Chondrocyte (in vitro differentiated cells): ENCODE measurements around the gene SLC26A8. TPM values are rescaled to one million over a fixed set of nuclear protein-coding genes. Genes with fewer than 3 reads are reported as not detected.

ENCODE experiments used
- DNase-seq: peaks from one replicate; pipeline ENCODE4 v3.0.0; 2021; ENCODE audit warnings: mixed read lengths, low spot score
- H3K27ac Mint-ChIP-seq: one replicate; pipeline ENCODE4 v1.8.0; 2021; ENCODE audit warnings: mild to moderate bottlenecking, moderate library complexity, mixed read lengths; ENCODE audit not compliant: unreplicated experiment
- H3K27me3 Mint-ChIP-seq: 2 replicates; pipeline ENCODE4 v1.8.0; 2021; ENCODE audit warnings: low read depth, mixed read lengths
- H3K36me3 Mint-ChIP-seq: 2 replicates; pipeline ENCODE4 v1.8.0; 2021; ENCODE audit warnings: low read depth, mixed read lengths
- H3K4me1 Mint-ChIP-seq: 2 replicates; pipeline ENCODE4 v1.8.0; 2021; ENCODE audit warnings: low read depth, mild to moderate bottlenecking, mixed read lengths
- H3K4me3 Mint-ChIP-seq: one replicate; pipeline ENCODE4 v1.8.0; 2021; ENCODE audit warnings: mild to moderate bottlenecking, moderate library complexity, mixed read lengths; ENCODE audit not compliant: unreplicated experiment
- H3K9me3 Mint-ChIP-seq: 2 replicates; pipeline ENCODE4 v1.8.0; 2021; ENCODE audit warnings: low read depth, mixed read lengths
- CTCF ChIP-seq: fragments of 200-600 bp; sonication (generic); IDR thresholded peaks from 2 replicates; pipeline ENCODE4 v1.5.0; 2021; ENCODE audit warnings: antibody characterized with exemption, mild to moderate bottlenecking, moderate library complexity
- total RNA-seq: library from RNA; stranded (reverse); gene quantifications from 3 replicates; pipeline ENCODE4 v1.2.1, GENCODE V29; 2021

The SLC26A8 gene
- total RNA-seq, 1 donor from 2014 or later: 0.15 TPM

GRCh38 chr6:36053878-36054277 is 29.4 kb upstream of the SLC26A8 start:
- no peak overlapping the region for H3K4me3 Mint-ChIP-seq
- H3K27me3 Mint-ChIP-seq: no peaks in the 10 kb centered on the region
- no peak for TF ChIP-seq CTCF
- no peak for DNase-seq
- no peaks in the 10 kb centered on the region for H3K9me3 Mint-ChIP-seq
- H3K36me3 Mint-ChIP-seq: no peaks in the 10 kb centered on the region
- H3K4me1 Mint-ChIP-seq: no peaks in the 10 kb centered on the region
- no peak overlapping the region for H3K27ac Mint-ChIP-seq

GRCh38 chr6:36052097-36052496 is 27.7 kb upstream of the SLC26A8 start:
- Mint-ChIP-seq H3K9me3 (no peaks in the 10 kb centered on the region), H3K4me1 (no peaks in the 10 kb centered on the region), H3K36me3 (no peaks in the 10 kb centered on the region), H3K27me3 (no peaks in the 10 kb centered on the region), H3K27ac (no peak overlapping the region), H3K4me3 (no peak overlapping the region)
- DNase-seq: no peak
- no peak for TF ChIP-seq CTCF

GRCh38 chr6:36050947-36051710 is 26.7 kb upstream of the SLC26A8 start:
- Mint-ChIP-seq H3K4me3 (no peak overlapping the region), H3K9me3 (no peaks in the 10 kb centered on the region), H3K27me3 (no peaks in the 10 kb centered on the region), H3K4me1 (no peaks in the 10 kb centered on the region), H3K27ac (no peak overlapping the region), H3K36me3 (no peaks in the 10 kb centered on the region)
- no peak for DNase-seq
- TF ChIP-seq CTCF: no peak

GRCh38 chr6:36050305-36050704 is 25.9 kb upstream of the SLC26A8 start:
- no peak for TF ChIP-seq CTCF
- DNase-seq: no peak
- Mint-ChIP-seq H3K9me3 (no peaks in the 10 kb centered on the region), H3K4me3 (no peak overlapping the region), H3K4me1 (no peaks in the 10 kb centered on the region), H3K36me3 (no peaks in the 10 kb centered on the region), H3K27me3 (no peaks in the 10 kb centered on the region), H3K27ac (no peak overlapping the region)

- Mint-ChIP-seq H3K27me3 (no peaks in the 10 kb centered on the region), H3K9me3 (no peaks in the 10 kb centered on the region), H3K4me3 (no peak overlapping the region), H3K36me3 (no peaks in the 10 kb centered on the region), H3K4me1 (no peaks in the 10 kb centered on the region), H3K27ac (no peak overlapping the region)
- no peak for TF ChIP-seq CTCF
- DNase-seq: no peak
Observed at GRCh38 chr6:36049582-36049981, 25.1 kb upstream of the SLC26A8 start.
